ENCODE data around the gene FOXN1.

The FOXN1 gene

DNA sequence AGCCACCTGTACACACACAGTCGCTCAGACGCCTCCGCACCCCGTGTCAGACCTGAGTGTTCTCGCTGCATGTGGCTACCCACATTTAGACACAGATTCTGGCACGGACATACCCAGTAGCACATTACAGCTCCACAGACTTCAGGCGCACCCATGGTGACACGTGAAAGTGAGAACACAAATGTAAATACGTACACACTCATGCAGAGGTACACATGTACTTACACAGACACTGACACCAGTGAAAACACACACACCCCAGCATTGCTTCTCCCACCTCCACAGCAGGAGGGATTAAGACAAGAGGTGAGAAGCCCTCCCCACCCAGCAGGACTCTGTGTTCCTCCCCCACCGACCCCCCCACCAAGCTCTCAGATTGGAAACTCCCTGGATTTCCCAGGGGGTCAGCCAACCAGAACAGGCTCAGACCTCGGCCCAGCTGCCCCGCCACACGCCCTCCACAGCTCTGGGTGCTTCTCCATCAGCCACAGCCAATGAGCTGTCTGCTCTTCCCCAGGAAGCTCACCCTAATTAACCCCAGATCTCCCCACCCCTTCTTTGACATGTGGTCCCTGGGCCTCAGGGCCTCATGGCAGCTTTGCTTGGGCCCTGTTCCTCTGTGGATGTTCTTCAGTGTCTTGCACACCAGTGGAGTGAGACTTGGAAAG, 5.3 kb upstream of the FOXN1 start:
- FAIRE-seq (no peak), DNase-seq (ENCODE audit: insufficient read length, low spot score) (no peak)
- TF ChIP-seq POLR2A (IDR thresholded peaks at IDR 0.05; ENCODE audit: low read depth, low read length), result no peak

GRCh38 chr17:28501421-28502284, 4.5 kb upstream of the FOXN1 start:
- TF ChIP-seq POLR2A (IDR thresholded peaks at IDR 0.05; ENCODE audit: low read depth, low read length), result no peak
- FAIRE-seq (no peak), DNase-seq (ENCODE audit: insufficient read length, low spot score) (no peak)

DNA sequence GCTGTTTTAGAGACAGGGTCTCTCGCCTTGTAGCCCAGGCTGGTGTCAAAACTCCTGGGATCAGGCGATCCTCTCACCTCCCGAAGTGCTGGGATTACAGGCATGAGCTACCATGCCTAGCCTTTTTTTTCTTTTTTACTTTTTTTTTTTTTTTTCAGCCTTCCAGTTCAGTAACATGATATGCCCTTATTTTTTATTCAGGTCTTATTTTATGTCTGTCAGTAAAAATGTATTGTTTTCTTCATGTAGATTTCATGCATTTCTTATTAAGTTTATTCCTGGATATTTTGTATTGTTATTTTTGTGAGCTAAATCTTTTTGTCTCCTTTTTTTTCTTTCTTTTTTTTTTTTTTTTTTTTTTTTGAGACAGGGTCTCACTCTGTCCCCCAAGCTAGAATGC, 2.7 kb upstream of the FOXN1 start:
- no peak for TF ChIP-seq POLR2A (IDR thresholded peaks at IDR 0.05; ENCODE audit: low read depth, low read length)
- DNase-seq (ENCODE audit: insufficient read length, low spot score), result no peak
- no peak for FAIRE-seq

DNA sequence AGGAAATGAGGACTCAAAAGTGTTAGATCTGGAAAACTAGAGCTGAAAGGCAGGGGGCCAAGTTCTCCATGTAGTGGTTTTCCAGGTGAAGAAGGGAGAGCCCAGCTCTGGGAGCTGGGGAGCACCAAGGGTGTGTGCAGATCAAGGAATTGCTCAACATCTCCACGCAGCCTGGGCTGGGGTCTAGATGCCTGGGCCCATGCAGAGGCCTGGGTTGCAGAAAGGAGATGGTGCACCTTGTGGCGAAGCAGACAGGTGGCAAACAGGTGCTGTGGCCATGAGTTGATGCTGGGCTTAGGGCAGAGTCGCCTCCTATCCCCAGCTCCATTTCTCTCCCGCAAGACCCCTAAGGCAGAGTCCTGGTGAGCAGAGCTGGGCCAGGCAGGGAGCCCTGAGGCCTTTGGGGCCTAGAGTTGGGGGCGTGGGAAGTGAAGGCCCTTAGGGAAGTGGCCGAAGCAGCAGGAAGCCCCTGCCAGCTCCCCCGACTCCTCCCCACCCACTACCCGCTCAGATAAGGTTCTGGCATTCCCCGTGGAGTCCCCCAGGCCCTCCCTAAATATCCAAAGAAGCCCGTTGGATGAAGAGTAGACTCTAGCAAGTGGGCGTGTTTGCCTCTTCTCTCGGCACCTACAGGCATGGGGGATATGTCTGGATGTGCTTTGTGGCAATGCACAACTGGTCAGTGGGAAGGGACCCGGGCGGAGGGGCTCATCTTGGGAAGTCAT, 777 bp downstream of the FOXN1 start:
- no peak for TF ChIP-seq POLR2A (IDR thresholded peaks at IDR 0.05; ENCODE audit: low read depth, low read length)
- FAIRE-seq, result no peak
- no peak for DNase-seq (ENCODE audit: insufficient read length, low spot score)

DNA sequence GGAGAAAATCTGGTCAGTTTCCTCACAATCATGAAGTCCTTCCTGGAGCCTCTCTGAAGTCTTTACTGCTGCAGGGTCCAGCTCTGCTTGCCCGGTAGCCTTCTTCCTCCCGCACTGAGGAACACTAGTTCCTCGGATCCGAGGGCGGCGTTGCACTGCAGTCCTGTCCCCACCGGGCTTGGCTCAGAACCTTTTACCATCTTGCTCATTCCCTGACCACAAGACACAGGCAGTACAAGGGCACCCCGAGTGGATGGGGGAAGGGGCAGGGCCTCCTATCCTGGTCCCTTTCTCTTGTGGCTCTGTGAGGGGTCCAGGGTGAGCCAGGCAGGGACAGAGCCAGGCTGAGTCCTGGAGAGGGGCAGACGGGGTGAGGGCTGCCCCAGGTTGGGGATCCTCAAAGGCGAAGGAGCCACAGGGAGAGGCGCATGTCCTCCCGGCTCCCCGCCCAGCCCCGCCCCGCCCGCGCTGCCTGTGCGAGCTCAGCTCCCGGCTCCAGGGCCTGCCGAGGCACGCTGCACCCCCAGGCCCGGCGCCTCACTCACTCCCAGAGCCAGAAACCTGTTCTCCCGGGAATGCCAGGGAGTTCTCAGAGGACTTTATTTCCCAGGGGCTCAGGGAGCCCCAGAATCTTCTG, 1.5 kb downstream of the FOXN1 start:
- no peak for TF ChIP-seq POLR2A (IDR thresholded peaks at IDR 0.05; ENCODE audit: low read depth, low read length)
- DNase-seq (ENCODE audit: insufficient read length, low spot score) (no peak), FAIRE-seq (no peak)

GRCh38 chr17:28508211-28508724, 2.1 kb downstream of the FOXN1 start:
- FAIRE-seq (no peak), DNase-seq (ENCODE audit: insufficient read length, low spot score) (no peak)
- TF ChIP-seq POLR2A (IDR thresholded peaks at IDR 0.05; ENCODE audit: low read depth, low read length), result no peak

DNA sequence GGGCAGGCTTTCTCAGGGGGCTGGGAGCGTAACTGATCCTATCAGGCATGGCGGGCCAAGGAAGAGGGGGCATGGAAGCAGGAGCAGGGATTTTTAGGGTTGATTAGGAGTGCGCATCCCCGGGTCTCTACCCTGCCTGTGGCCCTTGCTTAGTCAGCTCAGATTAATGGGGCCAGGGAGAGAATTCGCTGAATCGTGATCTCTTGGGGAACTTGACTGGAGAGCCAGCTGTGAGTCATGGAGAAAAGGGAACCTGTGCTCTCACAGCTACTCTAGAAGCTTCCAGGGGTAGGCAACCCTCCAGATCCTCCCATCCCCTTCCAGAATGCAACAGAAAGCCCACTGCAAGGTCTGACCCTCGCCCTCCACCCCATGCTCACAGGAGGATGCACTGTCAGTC, 3.6 kb downstream of the FOXN1 start:
- no peak for FAIRE-seq

DNA sequence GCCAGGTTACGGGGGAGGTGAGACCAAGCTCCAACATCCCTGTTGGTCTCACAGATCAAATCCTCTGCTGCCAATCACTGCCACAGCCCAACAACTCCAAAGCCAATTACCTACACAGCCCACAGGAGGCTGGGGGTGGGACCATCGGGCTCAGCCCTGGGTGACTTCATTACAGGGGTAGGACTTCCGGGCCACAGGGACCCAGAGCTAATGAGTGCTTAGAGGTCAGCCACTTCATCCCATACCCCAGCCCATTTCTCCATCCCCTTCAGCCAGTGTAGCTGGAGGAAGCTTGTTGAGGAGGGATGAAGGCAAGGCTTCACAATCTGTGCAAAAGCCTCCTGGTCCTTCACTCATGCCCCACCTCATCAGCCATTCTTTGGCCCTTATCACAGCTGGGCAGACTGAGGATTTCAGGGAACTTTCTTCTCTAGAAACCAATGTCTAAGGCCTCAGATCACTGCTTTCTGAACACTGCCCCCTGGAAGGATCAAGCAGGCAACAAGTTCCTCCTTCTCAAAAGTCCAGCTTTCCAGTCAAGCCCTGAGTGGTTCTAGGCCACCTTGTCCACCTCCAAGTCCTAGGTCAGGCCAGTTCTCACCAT, 5.8 kb downstream of the FOXN1 start:
- DNase-seq (ENCODE audit: insufficient read length, low spot score) (no peak), FAIRE-seq (no peak)
- TF ChIP-seq POLR2A (IDR thresholded peaks at IDR 0.05; ENCODE audit: low read depth, low read length), result no peak

More for the DNA sequence above, 3.6 kb downstream of the FOXN1 start:
- peak; percentile 56 for DNase-seq (ENCODE audit: insufficient read length, low spot score)
- TF ChIP-seq POLR2A (IDR thresholded peaks at IDR 0.05; ENCODE audit: low read depth, low read length), result no peak

GRCh38 chr17:28513476-28513875, 7.3 kb downstream of the FOXN1 start:
- TF ChIP-seq POLR2A (IDR thresholded peaks at IDR 0.05; ENCODE audit: low read depth, low read length), result no peak
- FAIRE-seq, result no peak
- DNase-seq (ENCODE audit: insufficient read length, low spot score), result no peak

GRCh38 chr17:28514561-28515002, 8.4 kb downstream of the FOXN1 start:
- FAIRE-seq (no peak), DNase-seq (ENCODE audit: insufficient read length, low spot score) (no peak)
- no peak for TF ChIP-seq POLR2A (IDR thresholded peaks at IDR 0.05; ENCODE audit: low read depth, low read length)

DNA sequence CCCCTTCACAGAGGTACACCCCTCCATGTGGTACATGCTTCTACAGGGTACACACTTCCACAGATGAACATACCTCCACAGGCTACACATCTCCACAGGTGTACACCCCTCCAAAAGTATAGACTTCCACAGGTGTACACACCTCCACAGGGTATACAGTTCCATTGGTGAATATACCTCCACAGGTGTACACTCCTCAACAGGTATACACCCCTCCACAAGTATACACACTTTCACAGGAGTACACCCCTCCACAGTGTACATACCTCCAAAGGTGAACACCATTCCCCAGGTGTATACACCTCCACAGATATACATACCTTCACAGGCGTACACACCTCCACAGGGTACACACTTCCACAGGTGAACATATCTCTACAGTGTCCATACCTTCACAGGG, 9.4 kb downstream of the FOXN1 start:
- FAIRE-seq, result no peak
- no peak for DNase-seq (ENCODE audit: insufficient read length, low spot score)
- TF ChIP-seq POLR2A (IDR thresholded peaks at IDR 0.05; ENCODE audit: low read depth, low read length), result no peak

- DNase-seq (ENCODE audit: insufficient read length, low spot score), result no peak
- no peak for FAIRE-seq
- TF ChIP-seq POLR2A (IDR thresholded peaks at IDR 0.05; ENCODE audit: low read depth, low read length), result no peak
Measured at GRCh38 chr17:28518132-28518531, 12.0 kb downstream of the FOXN1 start.

GRCh38 chr17:28518578-28518977, 12.4 kb downstream of the FOXN1 start:
- TF ChIP-seq POLR2A (IDR thresholded peaks at IDR 0.05; ENCODE audit: low read depth, low read length), result no peak
- DNase-seq (ENCODE audit: insufficient read length, low spot score) (no peak), FAIRE-seq (no peak)

Data from H54 (cell line).